ENCODE data around the gene ERCC6L. TPM values are rescaled to one million over a fixed set of nuclear protein-coding genes. Genes with fewer than 3 reads are reported as not detected.
"Not testable (repeated sequence)": the region's sequence is repeated elsewhere in the genome, so short reads cannot be mapped to it uniquely, and the experiment has no call there.

ERCC6L gene
- total RNA-seq, 2 donors from 2014 or later = 13.2 to 16.1 TPM

DNA sequence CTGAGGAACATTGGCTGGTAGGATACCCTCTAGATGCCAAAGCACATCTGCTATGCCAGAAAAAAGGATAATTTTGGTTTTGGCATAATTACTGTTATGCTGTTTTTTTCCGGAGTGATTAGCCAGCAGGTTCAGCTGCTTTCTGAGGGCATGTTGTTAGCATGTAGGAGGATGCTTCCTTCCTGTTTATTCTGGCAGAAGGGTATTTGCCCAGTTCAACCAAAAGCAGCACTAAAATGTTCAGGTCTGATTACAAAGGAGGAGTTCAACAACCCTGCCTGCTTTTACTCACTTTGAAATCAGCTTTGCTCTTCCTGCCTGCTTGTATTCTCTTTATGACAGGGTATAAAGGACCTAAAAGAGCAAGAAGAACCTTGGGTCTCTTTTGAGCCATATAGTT, 21.9 kb downstream of the ERCC6L start:
- Mint-ChIP-seq H3K4me3 (no peak overlapping the region), H3K4me1 (no peaks in the 10 kb centered on the region), H3K36me3 (ENCODE audit: low read depth) (no peaks in the 10 kb centered on the region)

DNA sequence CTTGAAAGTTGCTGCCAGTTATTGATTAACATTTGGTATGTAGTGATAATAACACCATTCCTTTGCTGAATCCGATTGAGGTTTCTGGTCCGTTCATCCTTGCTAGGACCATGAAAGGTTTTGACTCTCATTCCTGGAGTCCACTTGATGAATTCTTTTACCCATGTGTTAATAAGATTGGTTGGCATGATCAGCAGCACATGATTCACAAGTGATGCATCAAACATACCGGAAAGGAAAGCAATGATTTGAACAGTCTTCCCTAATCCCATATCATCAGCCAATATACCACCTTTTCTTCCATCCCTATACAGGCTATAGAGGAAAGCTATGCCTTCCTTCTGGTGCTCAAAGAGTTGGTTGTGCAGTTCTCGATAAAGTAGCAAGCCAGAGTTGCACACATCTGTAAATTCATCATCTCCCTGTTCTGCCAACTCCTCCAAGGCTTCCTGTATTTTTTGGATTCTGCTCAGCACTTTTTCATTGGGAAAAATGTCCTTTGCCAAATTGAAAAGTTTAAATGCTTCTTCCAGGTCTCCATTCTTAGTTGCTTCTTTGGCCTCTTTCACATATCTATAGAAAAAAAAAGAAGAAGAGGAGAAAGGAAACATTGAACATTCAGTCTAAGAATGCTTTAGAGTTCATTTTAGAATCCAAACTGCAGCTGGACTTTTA, 30.6 kb downstream of the ERCC6L start:
- Mint-ChIP-seq H3K36me3 (ENCODE audit: low read depth) (peaks cover 50% of the 10 kb centered on the region), H3K4me3 (no peak overlapping the region), H3K27ac (no peak overlapping the region), H3K4me1 (no peaks in the 10 kb centered on the region), H3K9me3 (no peaks in the 10 kb centered on the region), H3K27me3 (no peaks in the 10 kb centered on the region)
- ATAC-seq (replicated peaks) = no peak

More for the DNA sequence above, 21.9 kb downstream of the ERCC6L start:
- H3K27me3 Mint-ChIP-seq = no peaks in the 10 kb centered on the region
- H3K9me3 Mint-ChIP-seq = no peaks in the 10 kb centered on the region
- ATAC-seq (replicated peaks) = no peak
- H3K27ac Mint-ChIP-seq = no peak overlapping the region

DNA sequence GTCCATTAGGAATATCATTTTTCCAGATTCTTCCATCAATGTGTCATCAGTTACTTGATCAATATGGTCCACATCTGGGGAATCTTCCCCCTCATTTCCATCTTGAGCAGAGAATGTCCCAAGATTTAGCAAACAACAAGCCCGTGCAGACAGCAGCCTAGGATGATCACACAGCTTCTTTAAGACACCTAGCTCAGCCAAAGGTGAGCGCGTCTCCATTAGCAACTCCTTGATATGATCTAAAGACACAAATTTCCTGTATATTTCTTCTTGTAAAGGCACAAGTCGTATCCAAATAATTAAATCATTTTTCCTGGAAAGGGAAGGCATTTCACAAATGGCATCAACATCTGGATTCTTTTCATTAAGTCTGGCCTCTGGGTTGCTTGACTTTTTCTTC, 31.5 kb downstream of the ERCC6L start:
- Mint-ChIP-seq H3K4me3 (no peak overlapping the region), H3K27ac (no peak overlapping the region), H3K4me1 (no peaks in the 10 kb centered on the region), H3K9me3 (no peaks in the 10 kb centered on the region), H3K36me3 (ENCODE audit: low read depth) (peaks cover 50% of the 10 kb centered on the region), H3K27me3 (no peaks in the 10 kb centered on the region)
- no peak for ATAC-seq (replicated peaks)

DNA sequence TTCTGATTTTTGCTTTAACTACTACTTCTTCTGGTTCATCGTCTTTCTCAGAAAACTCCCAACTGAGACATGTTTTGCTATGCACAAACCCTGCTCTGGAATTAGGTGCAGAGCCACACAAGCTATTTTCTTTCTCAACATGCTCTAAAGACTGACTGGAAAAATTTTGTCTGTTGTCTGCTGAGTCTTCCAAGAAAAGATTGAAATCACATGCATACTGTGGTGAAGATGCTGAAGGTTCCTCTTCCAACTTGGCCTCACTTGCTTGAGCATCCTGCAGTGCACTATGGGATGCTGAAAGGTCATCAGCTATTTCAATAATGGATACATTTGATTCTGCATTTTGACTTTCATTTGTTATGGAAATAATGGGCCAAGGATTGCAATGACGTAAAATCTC, 33.1 kb downstream of the ERCC6L start:
- Mint-ChIP-seq H3K27ac (no peak overlapping the region), H3K9me3 (no peaks in the 10 kb centered on the region), H3K4me1 (no peaks in the 10 kb centered on the region), H3K4me3 (no peak overlapping the region), H3K36me3 (ENCODE audit: low read depth) (peaks cover 57% of the 10 kb centered on the region), H3K27me3 (no peaks in the 10 kb centered on the region)
- no peak for ATAC-seq (replicated peaks)

DNA sequence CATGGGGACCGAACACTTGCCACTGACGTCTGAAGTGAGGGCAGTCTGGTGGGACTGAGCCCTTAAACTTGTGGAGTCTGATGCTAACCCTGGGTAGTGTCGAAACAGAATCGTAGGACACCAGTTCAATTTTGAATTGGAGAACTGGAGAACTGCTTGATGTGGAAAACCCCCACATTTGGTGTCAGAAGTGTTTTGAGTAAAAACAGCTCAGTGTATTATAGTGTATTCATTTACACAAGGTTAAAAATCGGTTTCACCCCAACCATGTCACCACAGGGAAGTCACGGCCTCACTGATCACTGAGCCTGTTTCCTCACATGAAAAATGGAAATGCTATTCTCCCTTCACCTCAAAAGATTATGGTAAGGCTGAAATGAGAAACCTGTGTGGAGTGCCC, 35.4 kb downstream of the ERCC6L start:
- no peaks in the 10 kb centered on the region for H3K9me3 Mint-ChIP-seq
- no peak overlapping the region for H3K27ac Mint-ChIP-seq
- no peaks in the 10 kb centered on the region for H3K4me1 Mint-ChIP-seq
- peak; percentile 50 for ATAC-seq (replicated peaks)
- no peaks in the 10 kb centered on the region for H3K27me3 Mint-ChIP-seq
- no peak overlapping the region for H3K4me3 Mint-ChIP-seq
- peaks cover 47% of the 10 kb centered on the region for H3K36me3 Mint-ChIP-seq (ENCODE audit: low read depth)

DNA sequence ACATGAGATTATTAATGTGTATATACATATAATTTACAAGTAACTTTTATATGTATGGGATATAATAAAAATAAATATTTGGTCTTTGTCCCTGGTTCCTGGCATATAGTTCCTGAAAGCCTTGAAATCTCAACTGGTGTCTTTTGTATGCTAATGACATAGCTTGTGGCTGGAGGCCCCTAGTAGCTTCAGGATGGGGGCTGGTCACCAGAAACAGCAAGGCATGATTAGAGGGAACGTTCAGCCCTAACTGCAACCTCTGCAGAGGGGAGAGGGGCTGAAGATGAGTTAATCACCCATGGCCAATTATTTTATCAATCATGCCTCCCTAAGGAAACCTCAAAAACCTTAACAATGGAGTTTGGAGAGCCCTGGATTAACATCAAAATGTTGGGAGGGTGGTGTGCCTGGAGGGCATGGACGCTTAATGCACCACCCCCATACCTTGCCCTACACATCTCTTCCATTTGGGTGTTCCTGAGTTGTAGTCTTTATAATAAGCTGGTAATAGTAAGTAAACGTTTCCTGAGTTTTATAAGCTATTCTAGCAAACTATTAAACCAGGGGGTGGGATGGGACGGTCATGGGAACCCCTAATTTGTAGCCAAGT, 35.9 kb downstream of the ERCC6L start:
- ATAC-seq (replicated peaks) = no peak
- H3K36me3 Mint-ChIP-seq (ENCODE audit: low read depth) = peaks cover 46% of the 10 kb centered on the region
- H3K4me3 Mint-ChIP-seq = no peak overlapping the region
- H3K27me3 Mint-ChIP-seq = no peaks in the 10 kb centered on the region
- H3K4me1 Mint-ChIP-seq = no peaks in the 10 kb centered on the region
- H3K27ac Mint-ChIP-seq = no peak overlapping the region
- no peaks in the 10 kb centered on the region for H3K9me3 Mint-ChIP-seq

DNA sequence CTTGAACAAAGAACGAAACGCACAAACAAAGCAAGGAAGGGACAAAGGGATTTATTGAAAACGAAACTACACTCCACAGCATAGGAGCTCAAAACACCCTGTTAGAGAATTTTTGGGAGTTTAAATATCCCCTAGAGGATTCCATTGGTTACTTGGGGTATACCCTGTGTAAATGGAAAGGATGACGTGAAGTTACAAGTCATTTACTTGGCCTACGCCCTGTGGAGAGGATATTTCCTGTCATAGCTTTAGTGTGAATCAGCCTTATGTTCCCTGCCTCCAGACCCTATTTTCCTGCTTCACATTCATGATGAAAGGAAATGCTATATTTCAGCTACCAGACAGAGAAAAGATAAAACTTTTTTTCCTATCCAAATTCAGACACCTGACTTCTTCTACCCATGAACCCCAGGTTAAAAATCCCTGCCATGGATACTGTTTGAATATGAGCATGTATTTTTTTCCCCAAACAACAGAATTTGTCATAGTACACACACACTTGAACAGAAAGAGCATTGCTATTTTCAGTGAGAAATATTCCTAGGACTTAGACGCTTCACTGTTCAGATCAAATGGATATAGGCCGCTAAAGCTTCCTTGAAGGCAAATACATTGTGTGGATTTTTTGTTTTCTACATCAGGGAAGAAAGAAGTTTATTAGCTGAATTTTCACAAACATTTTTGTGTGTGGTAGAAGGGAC, 36.8 kb downstream of the ERCC6L start:
- Mint-ChIP-seq H3K36me3 (ENCODE audit: low read depth) (peaks cover 45% of the 10 kb centered on the region), H3K27ac (no peak overlapping the region), H3K9me3 (no peaks in the 10 kb centered on the region), H3K27me3 (no peaks in the 10 kb centered on the region), H3K4me1 (no peaks in the 10 kb centered on the region), H3K4me3 (no peak overlapping the region)
- ATAC-seq (replicated peaks) = no peak

DNA sequence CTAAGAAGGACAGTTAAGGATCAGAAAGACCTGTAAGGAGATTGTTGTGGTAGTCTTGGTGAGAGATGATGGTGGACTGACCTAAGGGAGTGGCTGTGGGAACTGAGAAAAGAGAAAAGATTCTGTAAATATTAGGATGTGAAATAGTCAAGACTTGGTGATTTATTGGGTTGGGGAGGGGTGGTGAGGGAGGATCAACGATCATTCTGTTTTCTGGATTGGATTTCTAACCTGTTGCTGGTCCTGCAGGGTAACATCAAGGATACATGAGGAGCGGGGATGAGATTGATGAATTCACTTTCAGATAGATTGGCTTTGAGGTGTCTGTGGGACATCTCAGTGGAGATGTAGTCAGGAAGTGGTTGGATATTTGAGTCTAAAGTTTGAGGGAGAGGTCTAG, 55.9 kb downstream of the ERCC6L start:
- H3K4me3 Mint-ChIP-seq = no peak overlapping the region
- no peak for ATAC-seq (replicated peaks)
- peaks cover 10% of the 10 kb centered on the region for H3K36me3 Mint-ChIP-seq (ENCODE audit: low read depth)
- no peaks in the 10 kb centered on the region for H3K27me3 Mint-ChIP-seq
- peaks cover 7% of the 10 kb centered on the region for H3K4me1 Mint-ChIP-seq
- H3K9me3 Mint-ChIP-seq = no peaks in the 10 kb centered on the region
- H3K27ac Mint-ChIP-seq = no peak overlapping the region

DNA sequence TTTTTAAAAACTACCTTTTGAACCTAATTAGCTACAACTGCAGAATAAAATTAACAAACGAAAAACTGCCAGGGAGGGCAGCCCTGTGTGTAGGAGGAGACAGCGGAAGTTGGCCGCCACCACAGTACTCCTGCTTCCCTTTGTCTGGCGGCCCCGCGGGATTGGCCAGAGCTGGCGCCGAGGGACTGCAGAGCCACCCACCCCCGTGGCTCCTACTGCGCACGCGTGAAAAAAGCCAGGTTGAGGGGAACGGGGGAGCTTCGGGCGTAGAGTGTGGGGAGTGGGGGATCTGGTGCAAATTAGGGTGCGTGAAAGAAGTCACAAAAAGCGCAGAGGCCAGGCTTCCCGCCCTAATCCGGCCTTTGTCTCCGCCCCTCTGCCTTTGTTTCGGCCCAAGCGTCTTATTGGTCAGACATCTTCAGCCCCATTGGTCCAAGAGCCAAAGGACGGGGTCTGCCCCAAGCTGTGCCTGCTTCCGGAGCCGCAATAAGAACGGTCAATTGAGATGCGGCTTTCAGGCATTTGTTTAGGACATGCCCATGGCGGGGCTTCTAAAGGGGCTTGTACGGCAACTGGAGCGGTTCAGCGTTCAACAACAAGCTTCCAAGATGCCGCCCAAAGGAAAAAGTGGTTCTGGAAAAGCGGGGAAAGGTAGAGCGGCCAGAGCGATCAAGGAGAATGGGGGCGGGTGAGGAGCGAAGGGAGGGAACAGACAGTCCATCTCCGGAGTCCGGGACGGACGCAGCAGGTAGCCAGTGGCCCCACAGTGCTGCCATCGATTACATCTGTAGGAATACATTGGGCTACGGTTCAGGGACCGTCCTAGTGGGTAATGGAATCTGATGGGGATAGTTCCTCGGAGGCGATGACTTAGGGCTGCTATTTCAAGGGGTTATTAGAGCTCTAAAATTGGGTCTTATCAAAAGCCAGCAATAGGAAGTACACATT, 57.4 kb downstream of the ERCC6L start, which contains the start of gene PIN4:
TSS of gene PIN4 (plus strand) at position 580 of the 948 bp plus-strand sequence. CDS start at position 609, 29 bp downstream.
- Mint-ChIP-seq H3K36me3 (ENCODE audit: low read depth) (peaks cover 10% of the 10 kb centered on the region), H3K9me3 (no peaks in the 10 kb centered on the region), H3K4me3 (no peak within 1 kb of the TSS), H3K27ac (no peak within 1 kb of the TSS), H3K4me1 (peaks cover 7% of the 10 kb centered on the region), H3K27me3 (no peaks in the 10 kb centered on the region)
- peak; percentile 96 for ATAC-seq (replicated peaks)

DNA sequence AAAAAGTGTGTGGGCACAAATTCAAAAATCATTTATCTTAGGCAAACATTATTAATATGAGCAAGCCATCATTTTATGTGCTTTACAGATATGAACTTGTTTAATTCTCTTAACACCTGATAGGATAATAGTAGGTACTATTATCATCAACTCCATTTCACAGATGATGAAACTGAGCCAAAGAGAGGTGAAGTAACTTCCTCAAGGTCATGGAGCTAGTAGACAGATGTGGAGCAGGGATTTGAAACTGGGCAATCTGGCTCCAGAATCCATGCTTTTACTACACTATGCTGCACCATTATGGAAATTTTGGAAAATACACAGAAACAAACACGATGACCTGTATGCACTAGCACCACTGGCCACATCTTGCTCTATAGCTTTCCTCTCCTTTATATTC, 58.3 kb downstream of the ERCC6L start:
- H3K27ac Mint-ChIP-seq = no peak overlapping the region

DNA sequence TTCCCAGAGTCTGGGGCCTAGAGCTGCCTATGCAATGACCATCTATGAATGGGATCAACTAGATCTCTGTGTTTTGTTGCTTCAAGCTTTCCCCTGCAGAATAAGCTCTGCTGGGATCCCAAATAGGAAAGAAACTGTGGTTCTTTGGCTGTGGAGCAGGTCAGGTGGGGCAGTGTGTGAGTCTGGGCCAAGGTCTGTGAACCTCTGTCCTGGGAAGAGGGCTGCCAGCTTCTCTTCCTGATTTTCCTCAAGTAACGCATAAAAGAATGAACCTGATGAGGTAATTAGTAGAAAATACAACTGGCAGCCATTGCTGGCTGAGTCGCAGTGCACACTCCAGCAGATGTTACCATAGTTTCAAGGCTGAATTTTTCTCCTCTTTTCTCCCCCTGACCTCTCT, 61.8 kb downstream of the ERCC6L start:
- ATAC-seq (replicated peaks) = no peak
- no peaks in the 10 kb centered on the region for H3K9me3 Mint-ChIP-seq

More for the DNA sequence above, 58.3 kb downstream of the ERCC6L start:
- H3K4me3 Mint-ChIP-seq = no peak overlapping the region
- no peaks in the 10 kb centered on the region for H3K9me3 Mint-ChIP-seq
- no peak for ATAC-seq (replicated peaks)
- H3K36me3 Mint-ChIP-seq (ENCODE audit: low read depth) = peaks cover under 1% of the 10 kb centered on the region
- H3K4me1 Mint-ChIP-seq = peaks cover 5% of the 10 kb centered on the region
- no peaks in the 10 kb centered on the region for H3K27me3 Mint-ChIP-seq

DNA sequence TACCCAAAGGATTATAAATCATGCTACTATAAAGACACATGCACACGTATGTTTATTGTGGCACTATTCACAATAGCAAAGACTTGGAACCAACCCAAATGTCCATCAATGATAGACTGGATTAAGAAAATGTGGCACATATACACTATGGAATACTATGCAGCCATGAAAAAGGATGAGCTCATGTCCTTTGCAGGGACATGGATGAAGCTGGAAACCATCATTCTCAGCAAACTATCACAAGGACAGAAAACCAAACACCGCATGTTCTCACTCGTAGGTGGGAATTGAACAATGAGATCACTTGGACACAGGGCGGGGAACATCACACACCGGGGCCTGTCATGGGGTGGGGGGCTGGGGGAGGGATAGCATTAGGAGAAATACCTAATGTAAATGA, 62.5 kb downstream of the ERCC6L start:
- ATAC-seq (replicated peaks); H3K36me3 Mint-ChIP-seq (ENCODE audit: low read depth); H3K4me3 Mint-ChIP-seq; H3K4me1 Mint-ChIP-seq; H3K27ac Mint-ChIP-seq; H3K9me3 Mint-ChIP-seq; H3K27me3 Mint-ChIP-seq: not testable (repeated sequence)

More for the DNA sequence above, 61.8 kb downstream of the ERCC6L start:
- H3K27me3 Mint-ChIP-seq = no peaks in the 10 kb centered on the region
- H3K36me3 Mint-ChIP-seq (ENCODE audit: low read depth) = no peaks in the 10 kb centered on the region
- no peak overlapping the region for H3K4me3 Mint-ChIP-seq
- H3K4me1 Mint-ChIP-seq = no peaks in the 10 kb centered on the region
- H3K27ac Mint-ChIP-seq = no peak overlapping the region

DNA sequence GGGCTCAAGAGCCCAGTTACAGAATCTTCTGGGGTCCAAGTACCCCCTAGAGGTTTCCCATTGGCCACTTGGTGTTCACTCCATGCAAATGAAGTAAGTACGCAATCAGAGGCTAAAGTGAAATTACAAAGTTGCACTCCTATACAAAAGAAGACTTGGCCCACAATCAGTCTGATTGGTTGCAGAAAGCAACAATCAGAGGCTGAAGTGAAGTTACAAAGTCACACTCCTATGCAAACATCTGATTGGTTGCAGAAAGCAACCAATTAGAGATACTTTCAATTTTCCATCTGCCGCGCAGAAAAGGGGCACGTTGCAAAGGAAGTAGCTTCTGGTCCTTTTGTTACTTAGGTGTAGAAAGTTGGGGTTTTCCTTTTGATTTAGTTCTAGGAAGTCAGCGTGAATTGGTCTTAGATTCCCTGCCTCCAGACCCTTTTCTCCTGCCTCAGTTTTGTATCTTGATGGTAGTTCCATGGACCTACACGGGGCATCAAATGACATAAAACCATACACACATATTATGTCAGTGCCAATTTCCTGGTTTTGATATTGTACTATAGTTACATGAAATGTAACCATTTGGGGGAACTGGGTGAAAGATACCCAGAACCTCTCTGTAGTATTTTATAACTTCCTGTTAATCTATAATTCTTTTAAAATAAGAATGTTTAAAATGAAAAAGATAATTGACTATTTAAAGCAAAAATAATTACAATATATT, 69.7 kb downstream of the ERCC6L start:
- H3K27me3 Mint-ChIP-seq = no peaks in the 10 kb centered on the region
- peak overlapping the region; percentile 78 for H3K27ac Mint-ChIP-seq
- no peaks in the 10 kb centered on the region for H3K9me3 Mint-ChIP-seq
- peak overlapping the region; percentile 74 for H3K4me3 Mint-ChIP-seq
- peak; percentile 95 for ATAC-seq (replicated peaks)
- no peaks in the 10 kb centered on the region for H3K36me3 Mint-ChIP-seq (ENCODE audit: low read depth)
- H3K4me1 Mint-ChIP-seq = no peaks in the 10 kb centered on the region

DNA sequence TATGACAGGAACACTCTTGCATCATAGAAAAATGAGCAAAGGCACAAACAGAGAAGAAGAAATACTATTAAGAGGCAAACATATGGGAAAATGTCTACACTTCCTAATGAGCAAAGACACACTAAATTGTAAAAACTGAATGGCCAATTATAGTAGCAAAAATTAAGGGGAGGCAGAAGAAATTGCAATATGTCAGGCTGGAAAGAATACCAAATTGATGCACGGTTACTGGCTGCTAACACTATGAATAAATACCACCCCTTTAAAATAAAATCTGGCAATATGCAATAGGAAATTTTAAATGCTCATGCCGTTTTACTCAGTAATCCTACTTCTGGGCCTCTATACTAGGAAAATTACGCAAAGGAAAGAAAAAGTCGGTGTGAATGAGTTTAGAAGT, 73.3 kb downstream of the ERCC6L start:
- Mint-ChIP-seq H3K36me3 (ENCODE audit: low read depth) (no peaks in the 10 kb centered on the region), H3K27me3 (no peaks in the 10 kb centered on the region), H3K4me1 (no peaks in the 10 kb centered on the region), H3K27ac (no peak overlapping the region), H3K9me3 (no peaks in the 10 kb centered on the region), H3K4me3 (no peak overlapping the region)
- no peak for ATAC-seq (replicated peaks)
